GM18867 (cell line): ENCODE data around the gene SLC39A6.
"Not testable (repeated sequence)": the region's sequence is repeated elsewhere in the genome, so short reads cannot be mapped to it uniquely, and the experiment has no call there.

Source experiments
- ATAC-seq: cut with Tn5 transposase; IDR thresholded peaks from one replicate; pipeline ENCODE4 v1.9.1; 2021; ENCODE audit warnings: mild to moderate bottlenecking, moderate library complexity; ENCODE audit not compliant: unreplicated experiment

Gene SLC39A6

DNA sequence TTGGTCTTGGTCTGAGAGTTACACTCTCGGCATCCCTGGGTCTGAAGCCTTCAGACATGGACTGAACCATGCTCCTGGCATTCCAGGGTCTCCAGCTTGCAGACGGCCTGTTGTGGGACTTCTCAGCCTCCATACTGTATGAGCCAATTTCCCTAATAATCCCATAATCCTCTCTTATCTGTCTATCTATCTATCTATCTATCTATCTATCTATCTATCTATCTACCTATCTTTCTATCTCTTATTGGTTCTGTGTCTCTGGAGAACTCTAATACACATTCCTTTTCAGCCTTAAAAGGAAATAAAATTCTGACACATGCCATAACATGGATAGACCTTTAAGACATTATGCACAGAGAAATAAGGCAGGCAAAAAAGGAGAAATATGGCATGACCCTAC is 24.4 kb downstream of the SLC39A6 start:
- no peak for ATAC-seq

DNA sequence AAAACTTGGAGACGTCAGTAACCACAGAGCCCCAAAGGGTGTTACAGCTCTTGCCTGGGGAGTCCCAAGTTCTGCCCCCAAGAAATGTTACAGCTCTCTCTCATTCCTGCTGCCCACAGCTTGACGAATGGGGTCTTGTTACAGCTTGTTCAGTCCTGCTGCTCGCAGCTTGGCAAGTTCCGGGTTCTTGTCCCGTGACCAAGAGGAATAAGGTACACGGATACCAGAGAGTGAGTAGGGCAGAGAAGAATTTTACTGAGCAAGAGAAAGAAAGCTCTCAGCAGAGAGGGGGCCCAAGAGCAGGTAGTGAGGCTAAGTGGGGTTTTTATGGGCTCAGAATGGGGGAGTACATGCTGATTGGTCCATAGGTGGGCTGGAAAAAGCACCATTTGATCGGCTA is 27.2 kb downstream of the SLC39A6 start:
- ATAC-seq: no peak

DNA sequence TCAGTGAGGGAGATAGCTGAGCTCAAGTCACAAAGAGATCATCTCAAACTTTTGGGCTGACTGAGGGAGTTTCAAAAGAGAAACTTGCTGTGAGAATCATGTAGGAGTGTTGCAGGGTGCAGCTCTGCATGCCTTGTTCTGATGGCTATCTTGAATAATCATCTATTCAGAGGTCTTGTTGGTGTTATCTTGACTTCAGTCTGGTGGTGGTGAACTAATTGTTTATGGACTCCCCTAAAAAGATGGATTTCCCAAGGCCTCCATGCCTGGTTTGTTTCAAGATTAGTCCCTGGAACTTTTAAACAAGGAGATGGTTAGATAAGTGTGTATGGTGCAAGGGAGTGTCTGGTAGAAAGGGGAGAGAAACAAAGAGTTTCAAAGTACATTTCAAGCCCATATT is 29.8 kb downstream of the SLC39A6 start:
- no peak for ATAC-seq

DNA sequence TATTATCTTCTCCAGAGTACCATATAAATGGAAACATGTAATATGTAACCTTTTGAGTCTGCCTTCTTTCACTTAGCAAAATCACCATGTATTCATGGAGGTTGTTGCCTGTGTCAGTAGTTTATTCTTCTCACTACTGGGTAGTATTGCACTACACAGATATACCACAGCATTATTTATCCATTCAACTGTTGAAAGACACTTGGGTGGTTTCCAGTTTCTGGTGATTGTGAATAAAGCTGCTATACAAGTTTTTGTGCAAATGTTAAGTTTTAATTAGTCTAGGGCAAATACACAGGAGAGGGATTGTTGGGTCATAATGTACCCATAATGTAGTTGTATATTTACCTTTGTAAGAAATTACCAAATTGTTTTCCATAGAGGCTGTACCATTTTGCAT is 32.2 kb downstream of the SLC39A6 start:
- no peak for ATAC-seq

DNA sequence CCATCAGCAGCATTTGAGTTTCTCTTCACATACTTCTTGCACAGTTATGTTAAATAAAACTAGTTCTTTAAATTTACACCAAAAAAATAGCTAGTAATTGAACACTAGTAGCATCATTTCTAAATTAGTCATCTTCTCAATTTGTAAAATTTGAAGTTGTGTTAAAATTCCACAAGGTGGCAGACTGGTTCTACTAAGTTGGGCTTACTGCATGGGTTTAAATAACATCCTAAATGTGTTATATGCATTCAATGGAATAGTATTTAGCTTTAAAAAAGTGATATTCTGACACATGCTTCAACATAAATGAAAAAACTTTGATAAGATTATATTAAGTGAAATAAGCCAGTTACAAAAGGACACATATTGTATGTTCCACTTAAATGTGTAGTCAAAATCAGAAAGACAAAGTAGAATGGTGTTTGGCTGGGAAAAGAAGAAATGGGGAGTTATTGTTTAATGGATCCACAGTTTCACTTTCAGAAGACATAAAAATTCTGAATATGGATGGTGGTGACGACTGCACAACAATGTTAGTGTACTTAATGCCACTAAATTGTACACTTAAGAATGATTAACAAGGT is 33.1 kb downstream of the SLC39A6 start:
- ATAC-seq: no peak

DNA sequence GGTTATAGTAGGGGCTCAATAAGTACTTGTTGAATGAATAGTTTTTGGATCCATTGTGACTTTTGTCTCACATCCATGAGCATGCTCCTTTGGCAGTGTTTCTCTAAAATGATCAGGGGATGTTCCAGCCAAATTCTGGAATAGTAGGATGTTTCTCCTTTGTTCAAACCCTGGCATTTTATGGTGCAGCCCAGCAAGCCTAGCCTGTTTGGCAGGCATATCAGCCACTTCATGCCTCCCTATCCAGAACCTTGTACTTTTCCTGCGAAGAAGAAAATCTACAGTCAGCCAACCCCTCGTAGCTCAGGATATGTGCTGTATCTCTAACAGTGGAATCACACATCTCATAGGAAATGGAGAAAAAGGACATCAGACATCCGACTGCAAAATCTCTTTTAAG is 34.7 kb downstream of the SLC39A6 start:
- ATAC-seq: no peak

DNA sequence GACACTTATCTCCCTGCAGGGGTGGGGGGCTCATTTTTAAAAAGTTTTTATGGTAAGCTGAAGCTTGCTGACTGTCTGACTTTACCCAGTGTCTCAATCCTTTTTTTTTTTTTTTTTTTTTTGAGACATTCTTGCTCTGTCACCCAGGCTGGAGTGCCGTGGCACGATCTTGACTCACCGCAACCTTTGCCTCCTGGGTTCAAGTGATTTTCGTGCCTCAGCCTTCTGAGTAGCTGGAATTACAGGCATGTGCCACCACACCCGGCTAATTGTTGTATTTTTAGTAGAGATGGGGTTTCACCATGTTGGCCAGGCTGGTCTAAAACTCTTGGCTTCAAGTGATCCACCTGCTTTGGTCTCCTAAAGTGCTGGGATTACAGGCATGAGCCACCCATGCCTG is 37.0 kb downstream of the SLC39A6 start:
- ATAC-seq: not testable (repeated sequence)

DNA sequence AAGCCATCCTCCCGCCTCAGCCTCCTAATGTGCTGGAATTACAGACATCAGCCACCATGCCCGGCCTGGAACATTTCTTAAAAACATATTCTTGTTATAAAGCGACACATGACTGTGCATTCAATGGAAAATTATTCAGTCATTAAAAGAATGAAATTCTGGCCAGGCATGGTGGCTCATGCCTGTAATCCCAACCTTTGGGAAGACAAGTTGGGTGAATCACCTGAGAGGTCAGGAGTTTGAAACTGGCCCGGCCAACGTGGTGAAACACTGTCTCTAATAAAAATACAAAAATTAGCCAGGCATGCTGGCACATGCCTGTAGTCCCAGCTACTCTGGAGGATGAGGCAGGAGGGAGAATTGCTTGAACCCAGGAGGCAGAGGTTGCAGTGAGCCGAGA is 40.1 kb downstream of the SLC39A6 start:
- ATAC-seq: no peak

DNA sequence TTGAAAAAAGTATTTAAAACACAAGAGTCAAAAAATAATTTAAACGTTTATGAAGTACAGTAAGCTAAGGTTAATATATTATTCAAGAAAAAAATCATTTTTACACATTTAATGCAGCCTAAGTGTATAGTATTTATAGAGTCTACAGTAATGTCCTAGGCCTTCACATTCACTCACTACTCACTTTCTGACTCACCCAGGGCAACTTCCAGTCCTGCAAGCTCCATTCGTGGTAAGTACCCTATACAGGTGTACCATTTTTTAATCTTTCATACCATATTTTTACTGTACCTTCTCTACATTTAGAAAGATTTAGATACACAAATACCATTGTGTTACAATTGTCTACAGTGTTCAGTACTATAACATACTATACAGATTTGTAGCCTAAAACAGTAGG is 40.9 kb downstream of the SLC39A6 start:
- ATAC-seq: no peak

DNA sequence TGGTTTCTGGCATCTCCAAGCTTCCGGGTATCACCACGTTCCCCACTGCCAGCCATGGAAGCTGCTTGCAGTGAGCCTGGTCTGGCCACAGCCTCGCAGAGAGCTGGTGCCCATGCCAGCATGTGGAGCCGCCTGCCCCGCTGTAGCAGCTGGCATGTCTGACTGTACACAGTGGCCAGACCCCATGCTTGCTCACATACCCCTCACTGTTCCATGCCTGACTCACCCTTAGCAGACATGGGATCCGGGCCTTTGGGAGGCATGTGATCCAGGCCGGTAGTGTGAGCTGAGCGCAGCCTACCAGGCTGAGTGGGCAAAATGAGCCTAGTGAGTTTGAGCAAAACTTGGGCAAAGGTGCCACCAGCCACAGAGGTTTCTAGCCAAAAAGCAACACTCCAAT is 43.0 kb downstream of the SLC39A6 start:
- no peak for ATAC-seq

DNA sequence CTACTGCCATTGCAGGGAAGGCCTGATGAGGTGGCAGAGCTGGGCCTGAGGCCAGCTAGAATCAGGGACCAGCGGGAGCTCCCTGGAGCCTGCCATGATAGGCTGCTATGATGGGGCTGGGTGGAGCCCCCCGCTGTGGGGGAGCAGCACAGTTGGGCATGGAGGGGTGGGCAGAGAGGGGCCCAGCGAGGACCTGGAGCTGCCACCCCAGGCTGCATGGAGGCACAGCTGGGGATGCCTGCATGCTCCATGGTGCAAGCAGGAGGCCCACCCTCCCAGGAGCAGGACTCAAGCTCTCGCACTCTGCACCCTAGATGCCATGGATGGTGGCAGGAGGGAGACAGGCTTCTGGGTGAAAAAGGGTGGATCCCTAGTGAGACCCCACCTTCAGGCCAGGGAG is 43.9 kb downstream of the SLC39A6 start:
- ATAC-seq: no peak

DNA sequence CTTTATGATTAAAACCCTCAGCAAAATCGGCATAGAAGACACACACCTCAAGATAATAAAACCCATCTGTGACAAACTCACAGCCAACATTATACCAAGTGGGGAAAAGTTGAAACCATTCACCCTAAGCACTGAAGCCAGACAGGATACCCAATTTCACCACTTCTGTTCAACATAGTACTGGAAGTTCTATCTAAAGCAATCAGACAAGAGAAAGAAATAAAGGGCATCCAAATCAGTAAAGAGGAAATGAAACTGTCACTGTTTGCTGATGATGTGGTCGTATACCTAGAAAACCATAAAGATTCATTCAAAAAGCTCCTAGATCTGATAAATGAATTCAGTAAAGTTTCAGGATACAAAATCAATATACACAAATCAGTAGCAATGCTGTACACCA is 45.4 kb downstream of the SLC39A6 start:
- peak; percentile 43 for ATAC-seq

DNA sequence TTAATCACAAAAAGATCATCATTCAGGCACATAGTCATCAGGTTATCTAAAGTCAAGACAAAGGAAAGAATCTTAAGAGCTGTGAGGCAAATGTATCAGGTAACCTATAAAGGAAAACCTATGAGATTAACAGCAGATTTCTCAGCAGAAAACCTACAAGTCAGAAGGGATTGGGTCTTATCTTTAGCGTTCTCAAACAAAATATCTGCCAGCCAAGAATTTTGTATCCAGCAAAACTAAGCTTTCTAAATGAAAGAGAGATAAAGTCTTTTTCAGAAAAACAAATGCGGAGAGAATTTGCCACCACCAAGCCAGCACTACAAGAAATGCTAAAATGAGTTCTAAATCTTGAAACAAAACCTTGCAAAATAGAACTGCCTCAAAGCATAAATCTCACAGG is 48.0 kb downstream of the SLC39A6 start:
- ATAC-seq: not testable (repeated sequence)

DNA sequence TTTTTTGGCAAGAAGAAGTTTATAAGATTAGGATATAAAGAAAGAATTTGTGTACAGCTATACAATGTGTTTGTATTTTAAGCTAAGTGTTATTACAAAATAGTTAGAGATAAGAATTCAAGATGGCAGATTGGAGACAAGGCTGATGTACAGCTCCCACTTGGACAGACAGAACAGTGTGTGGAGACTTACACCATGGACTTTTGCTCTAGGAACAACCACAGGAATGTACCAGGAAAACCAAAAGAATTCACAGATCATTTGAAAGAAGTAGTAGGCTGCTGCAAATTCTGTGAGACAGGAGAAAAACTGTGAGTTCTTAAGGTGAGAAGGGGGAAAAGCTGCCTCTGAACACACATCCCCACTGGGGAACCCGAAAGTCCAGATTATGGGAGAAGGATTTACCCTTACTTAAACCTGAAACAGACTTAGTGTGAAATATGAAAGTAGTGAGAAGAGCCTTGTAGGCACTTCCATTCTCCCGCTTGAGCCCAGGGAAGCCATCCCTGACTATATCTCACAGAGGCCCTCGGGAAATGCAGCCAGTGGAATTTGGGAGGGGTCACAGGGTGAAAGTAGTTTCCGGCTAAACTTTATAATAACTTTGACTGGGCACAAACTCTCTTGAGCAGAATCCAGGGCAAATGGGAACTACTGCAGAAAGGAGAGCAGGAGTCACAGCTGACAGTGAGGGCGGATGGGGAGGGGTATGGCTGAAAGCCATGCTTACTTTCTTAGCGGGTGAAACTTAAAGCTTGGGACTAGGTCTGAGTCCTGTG is 50.2 kb downstream of the SLC39A6 start:
- ATAC-seq: no peak

DNA sequence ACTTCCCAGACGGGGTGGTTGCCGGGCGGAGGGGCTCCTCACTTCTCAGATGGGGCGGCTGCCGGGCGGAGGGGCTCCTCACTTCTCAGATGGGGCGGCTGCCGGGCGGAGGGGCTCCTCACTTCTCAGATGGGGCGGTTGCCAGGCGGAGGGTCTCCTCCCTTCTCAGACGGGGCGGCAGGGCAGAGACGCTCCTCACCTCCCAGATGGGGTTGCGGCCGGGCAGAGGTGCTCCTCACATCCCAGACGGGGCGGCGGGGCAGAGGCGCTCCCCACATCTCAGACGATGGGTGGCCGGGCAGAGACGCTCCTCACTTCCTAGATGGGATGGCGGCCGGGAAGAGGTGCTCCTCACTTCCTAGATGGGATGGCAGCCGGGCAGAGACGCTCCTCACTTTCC is 51.4 kb downstream of the SLC39A6 start:
- not testable (repeated sequence) for ATAC-seq

DNA sequence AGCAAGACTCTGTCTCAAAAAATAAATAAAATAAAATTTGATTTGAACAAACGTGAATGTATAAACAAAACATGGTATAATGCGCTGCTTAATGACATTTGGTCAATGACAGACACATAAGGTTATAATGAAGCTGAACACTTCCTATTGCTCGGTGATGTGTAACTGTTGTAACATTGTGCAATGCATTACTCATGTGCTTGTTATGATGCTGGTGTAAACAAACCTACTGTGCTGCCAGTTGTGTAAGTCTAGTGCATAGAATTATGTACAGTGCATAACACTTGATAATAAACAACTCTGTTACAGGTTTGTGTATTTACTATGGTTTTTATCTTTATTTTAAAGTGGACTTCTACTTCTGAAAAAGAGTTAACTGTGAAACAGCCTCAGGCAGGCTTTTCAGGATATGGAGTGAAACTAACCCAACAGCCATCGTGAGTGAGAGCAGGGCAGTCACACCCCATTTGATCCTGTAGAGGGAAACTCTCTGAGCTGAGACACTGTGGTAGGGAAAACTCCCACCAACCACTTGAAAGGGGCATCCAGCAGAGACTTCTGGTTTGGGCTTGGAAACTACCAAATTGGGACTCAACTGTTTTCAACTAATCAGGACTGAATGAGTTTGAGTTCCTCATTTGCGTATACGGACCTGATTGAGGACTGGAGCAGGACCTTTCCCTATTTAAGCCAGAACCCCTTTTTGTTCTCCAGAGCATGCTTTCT is 53.1 kb downstream of the SLC39A6 start:
- ATAC-seq: no peak

DNA sequence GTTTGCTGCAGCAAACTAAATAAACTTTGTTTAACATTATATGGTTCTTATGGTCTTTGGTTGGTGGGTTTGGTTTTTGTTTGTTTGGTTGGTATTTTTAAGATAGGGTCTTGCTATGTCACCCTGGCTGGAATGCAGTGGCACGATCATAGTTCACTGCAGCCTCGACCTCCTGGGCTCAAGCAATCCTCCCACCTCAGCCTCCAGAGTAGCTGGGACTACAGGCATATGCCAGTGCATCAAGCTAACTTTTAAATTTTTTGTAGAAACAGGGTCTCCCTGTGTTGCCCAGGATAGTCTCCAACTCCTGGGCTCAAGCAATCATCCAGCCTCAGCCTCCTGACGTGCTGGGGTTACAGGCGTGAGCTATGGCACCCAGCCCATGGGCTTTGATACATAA is 54.7 kb downstream of the SLC39A6 start:
- ATAC-seq: no peak

DNA sequence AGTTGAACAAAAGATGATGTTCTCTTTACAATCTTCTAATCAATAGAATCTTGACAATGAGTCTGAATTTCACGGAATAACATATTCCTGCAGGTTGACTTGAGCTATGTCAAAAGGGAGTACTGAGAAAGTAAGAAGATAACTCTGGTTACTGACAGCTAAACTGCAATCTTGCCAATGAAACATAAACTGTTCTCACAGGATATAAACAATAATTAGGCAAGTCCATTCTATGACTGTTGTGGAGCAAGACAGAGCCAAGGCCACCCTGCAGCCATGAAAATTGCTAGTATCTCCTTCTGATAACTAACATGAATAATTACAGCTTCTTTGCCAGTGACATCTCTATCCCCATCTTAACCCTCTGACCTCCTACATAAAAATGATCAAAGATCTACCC is 55.5 kb downstream of the SLC39A6 start:
- ATAC-seq: no peak

DNA sequence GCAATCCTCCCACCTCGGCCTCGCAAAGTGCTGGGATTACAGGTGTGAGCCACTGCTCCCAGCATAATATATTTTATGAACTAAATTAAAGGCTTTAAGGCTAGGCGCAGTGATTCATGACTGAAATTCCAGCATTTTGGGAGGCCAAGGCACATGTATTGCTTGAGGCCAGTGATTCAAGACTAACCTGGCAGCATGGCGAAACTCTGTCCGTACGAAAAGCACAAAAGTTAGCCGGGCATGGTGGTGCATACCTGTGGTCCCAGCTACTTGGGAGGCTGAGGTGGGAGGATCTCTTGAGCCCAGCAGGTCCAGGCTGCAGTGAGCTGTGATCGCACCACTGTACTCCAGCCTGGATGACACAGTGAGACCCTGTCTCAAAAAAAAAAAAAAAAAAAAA is 56.7 kb downstream of the SLC39A6 start:
- ATAC-seq: not testable (repeated sequence)

DNA sequence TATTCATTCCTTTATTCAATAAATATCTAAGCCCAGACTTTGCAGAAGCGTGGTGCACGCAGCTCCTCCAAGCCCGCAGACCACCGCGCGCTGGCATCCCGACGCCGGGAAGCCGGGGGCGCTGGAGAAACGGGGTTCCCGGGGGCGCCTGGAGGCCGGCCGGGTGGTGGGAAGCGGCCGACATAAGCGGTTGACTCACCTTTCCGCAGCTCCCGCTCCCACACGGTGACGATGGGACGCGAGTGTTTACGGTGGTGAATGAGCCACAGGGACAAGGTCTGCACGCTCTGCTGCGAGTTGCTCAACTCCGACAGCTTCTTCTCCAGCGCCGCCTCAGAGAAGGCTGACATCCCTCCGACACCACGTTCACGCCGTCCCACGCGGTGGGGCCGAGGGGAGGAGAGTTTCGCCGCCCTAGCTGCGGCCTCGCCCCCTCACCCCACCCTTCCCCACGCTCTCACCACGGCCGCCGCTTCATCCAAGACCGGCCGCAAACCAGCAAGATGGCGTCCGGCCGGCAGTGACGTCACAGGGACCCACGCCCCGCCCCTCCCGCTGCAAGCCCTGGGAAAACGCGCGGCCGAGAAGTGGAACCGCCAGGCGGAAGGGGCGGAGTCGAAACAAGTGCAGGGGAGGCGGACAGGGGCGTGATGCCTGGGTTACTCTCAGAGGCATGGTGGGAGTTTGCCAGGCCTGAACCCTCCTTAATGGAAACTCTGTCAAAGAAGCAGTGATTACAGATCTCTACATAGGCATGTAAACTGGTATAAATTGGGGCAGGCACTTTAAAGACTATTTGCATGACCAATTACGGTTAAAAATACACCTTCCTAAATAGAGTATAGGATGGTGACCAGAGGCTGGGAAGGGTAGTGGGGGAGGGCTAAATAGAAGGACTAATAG is 61.8 kb downstream of the SLC39A6 start, which contains the start of gene RPRD1A:
Gene RPRD1A (minus strand): TSS at position 505 of the 903 bp plus-strand sequence. CDS start 155 bp downstream, at position 350.
- ATAC-seq: peak; percentile 92

DNA sequence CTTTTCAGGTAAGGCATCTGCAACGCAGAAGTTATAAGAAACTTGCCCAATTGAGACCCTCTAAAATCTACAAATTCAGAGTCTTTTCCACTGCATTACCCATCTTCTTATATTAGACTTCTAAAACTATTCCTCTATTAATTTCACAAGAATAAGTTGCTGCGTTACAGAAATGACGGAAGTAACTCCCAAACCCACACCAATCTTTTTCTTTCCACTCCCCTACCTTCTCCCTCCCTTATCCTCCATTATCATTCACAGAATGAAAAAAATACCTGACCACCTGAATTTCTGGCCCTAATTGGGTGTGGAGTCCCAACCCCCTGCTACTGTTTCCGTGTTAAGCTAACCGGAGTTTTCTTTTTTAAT is 62.5 kb downstream of the SLC39A6 start:
- peak; percentile 5 for ATAC-seq
